HUES48 (cell line): ENCODE results near the gene FLOT1.
A peak's percentile ranks its signal among the peaks of the same experiment; 100 is the strongest.
"Not testable (repeated sequence)": the region's sequence is repeated elsewhere in the genome, so short reads cannot be mapped to it uniquely, and the experiment has no call there.

Source experiments
- H3K27ac ChIP-seq: one replicate; pipeline ENCODE4 v1.7.0; 2013; ENCODE audit warnings: low read depth, low read length, inconsistent platforms
- H3K27me3 ChIP-seq: 2 replicates; pipeline ENCODE4 v1.6.1; 2013; ENCODE audit warnings: mild to moderate bottlenecking, low read length; ENCODE audit not compliant: control insufficient read depth, insufficient read depth
- H3K36me3 ChIP-seq: 2 replicates; pipeline ENCODE4 v1.6.1; 2013; ENCODE audit warnings: low read length; ENCODE audit not compliant: control insufficient read depth, insufficient read depth
- H3K4me1 ChIP-seq: 2 replicates; pipeline ENCODE4 v1.6.1; 2013; ENCODE audit warnings: mild to moderate bottlenecking, low read length; ENCODE audit not compliant: control insufficient read depth, insufficient read depth
- H3K4me3 ChIP-seq: 2 replicates; pipeline ENCODE4 v1.5.1; 2013; ENCODE audit warnings: mild to moderate bottlenecking, low read depth, low read length
- H3K9ac ChIP-seq: 2 replicates; pipeline ENCODE4 v1.6.1; 2013; ENCODE audit warnings: mild to moderate bottlenecking, low read depth, low read length, moderate library complexity
- H3K9me3 ChIP-seq: 2 replicates; pipeline ENCODE4 v1.6.1; 2013; ENCODE audit warnings: low read length; ENCODE audit not compliant: control insufficient read depth, insufficient read depth

FLOT1 gene

GRCh38 chr6:30727920-30728553 is 14.4 kb downstream of the FLOT1 start:
- peaks cover 2% of the 10 kb centered on the region; the same call in 1 of the 2 replicates for H3K4me1 ChIP-seq
- H3K27ac ChIP-seq = peak overlapping the region; percentile 27
- peaks cover 76% of the 10 kb centered on the region for H3K36me3 ChIP-seq
- H3K9me3 ChIP-seq = no peaks in the 10 kb centered on the region
- H3K9ac ChIP-seq = no peak overlapping the region
- H3K27me3 ChIP-seq = no peaks in the 10 kb centered on the region
- no peak overlapping the region for H3K4me3 ChIP-seq

DNA sequence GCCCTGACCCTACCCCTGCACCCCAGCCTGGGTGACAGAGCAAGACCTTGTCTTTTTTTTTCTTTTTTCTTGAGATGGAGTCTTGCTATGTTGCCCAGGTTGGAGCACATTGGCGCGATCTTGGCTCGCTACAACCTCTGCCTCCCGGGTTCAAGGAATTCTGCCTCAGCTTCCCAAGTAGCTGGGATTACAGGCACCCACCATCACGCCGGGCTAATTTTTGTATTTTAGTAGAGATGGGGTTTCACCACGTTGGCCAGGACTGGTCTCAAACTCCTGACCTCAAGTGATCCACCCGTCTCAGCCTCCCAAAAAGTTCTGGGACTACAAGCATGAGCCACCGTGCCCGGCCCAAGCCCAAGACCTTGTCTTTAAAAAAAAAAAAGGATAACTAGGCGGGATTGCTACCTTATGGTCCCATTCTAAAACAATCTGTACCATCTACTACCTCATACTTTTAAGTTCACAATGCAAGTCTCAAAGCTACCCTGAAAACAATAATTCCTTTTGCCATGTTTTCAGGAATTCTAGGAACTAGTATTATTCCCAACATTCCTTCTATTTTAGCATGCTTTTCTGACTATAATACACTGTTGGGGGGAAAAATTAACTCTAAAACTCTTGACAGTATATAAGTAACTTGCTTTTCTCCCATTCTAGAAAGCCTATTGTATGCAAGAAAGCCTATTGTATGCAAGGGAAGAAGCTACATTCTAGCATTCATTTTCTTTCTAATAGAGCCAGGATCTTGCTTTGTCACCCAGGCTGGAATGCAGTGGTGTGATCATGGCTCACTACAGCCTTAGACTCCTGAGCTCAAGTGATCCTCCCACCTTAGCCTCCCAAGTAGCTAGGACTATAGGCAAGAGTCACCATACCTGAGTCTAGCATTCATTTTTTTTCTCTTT is 15.7 kb downstream of the FLOT1 start:
- H3K4me1 ChIP-seq = peaks cover 2% of the 10 kb centered on the region; the same call in 1 of the 2 replicates
- H3K36me3 ChIP-seq = peaks cover 76% of the 10 kb centered on the region
- no peak overlapping the region for H3K4me3 ChIP-seq
- no peaks in the 10 kb centered on the region for H3K9me3 ChIP-seq
- no peak overlapping the region for H3K9ac ChIP-seq
- peak overlapping the region; percentile 33 for H3K27ac ChIP-seq
- no peaks in the 10 kb centered on the region for H3K27me3 ChIP-seq

GRCh38 chr6:30725713-30726505 is 16.6 kb downstream of the FLOT1 start:
- no peaks in the 10 kb centered on the region for H3K9me3 ChIP-seq
- H3K4me1 ChIP-seq = peaks cover 2% of the 10 kb centered on the region; the same call in 1 of the 2 replicates
- H3K27me3 ChIP-seq = no peaks in the 10 kb centered on the region
- peak overlapping the region; percentile 74 for H3K27ac ChIP-seq
- no peak overlapping the region for H3K9ac ChIP-seq
- H3K36me3 ChIP-seq = peaks cover 76% of the 10 kb centered on the region
- no peak overlapping the region for H3K4me3 ChIP-seq

GRCh38 chr6:30724906-30725667 is 17.4 kb downstream of the FLOT1 start:
- Histone ChIP-seq H3K27me3 (no peaks in the 10 kb centered on the region), H3K4me1 (no peaks in the 10 kb centered on the region), H3K9me3 (no peaks in the 10 kb centered on the region), H3K9ac (no peak overlapping the region), H3K36me3 (peaks cover 70% of the 10 kb centered on the region), H3K4me3 (no peak overlapping the region), H3K27ac (peak overlapping the region; percentile 6)

DNA sequence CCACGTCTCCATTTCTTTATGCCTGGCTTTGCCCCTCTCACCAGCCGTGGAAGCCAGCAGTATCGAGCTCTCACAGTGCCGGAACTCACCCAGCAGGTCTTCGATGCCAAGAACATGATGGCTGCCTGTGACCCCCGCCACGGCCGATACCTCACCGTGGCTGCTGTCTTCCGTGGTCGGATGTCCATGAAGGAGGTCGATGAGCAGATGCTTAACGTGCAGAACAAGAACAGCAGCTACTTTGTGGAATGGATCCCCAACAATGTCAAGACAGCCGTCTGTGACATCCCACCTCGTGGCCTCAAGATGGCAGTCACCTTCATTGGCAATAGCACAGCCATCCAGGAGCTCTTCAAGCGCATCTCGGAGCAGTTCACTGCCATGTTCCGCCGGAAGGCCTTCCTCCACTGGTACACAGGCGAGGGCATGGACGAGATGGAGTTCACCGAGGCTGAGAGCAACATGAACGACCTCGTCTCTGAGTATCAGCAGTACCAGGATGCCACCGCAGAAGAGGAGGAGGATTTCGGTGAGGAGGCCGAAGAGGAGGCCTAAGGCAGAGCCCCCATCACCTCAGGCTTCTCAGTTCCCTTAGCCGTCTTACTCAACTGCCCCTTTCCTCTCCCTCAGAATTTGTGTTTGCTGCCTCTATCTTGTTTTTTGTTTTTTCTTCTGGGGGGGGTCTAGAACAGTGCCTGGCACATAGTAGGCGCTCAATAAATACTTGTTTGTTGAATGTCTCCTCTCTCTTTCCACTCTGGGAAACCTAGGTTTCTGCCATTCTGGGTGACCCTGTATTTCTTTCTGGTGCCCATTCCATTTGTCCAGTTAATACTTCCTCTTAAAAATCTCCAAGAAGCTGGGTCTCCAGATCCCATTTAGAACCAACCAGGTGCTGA is 18.4 kb downstream of the FLOT1 start:
- not testable (repeated sequence) for H3K4me3 ChIP-seq, H3K9ac ChIP-seq, H3K4me1 ChIP-seq, H3K27me3 ChIP-seq, H3K9me3 ChIP-seq
- Histone ChIP-seq H3K27ac (peak overlapping the region; percentile 31), H3K36me3 (peaks cover 60% of the 10 kb centered on the region)

DNA sequence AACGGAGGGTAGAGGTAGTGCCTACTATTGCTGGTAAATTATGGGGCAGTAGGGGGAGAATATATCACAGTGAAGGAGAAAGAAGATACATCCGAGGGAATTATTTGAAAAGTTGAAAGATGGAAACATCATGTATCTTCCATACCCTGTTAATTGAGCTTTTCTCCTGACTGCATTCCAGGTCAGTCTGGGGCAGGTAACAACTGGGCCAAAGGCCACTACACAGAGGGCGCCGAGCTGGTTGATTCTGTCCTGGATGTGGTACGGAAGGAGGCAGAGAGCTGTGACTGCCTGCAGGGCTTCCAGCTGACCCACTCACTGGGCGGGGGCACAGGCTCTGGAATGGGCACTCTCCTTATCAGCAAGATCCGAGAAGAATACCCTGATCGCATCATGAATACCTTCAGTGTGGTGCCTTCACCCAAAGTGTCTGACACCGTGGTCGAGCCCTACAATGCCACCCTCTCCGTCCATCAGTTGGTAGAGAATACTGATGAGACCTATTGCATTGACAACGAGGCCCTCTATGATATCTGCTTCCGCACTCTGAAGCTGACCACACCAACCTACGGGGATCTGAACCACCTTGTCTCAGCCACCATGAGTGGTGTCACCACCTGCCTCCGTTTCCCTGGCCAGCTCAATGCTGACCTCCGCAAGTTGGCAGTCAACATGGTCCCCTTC is 19.2 kb downstream of the FLOT1 start:
- not testable (repeated sequence) for H3K27me3 ChIP-seq, H3K9ac ChIP-seq, H3K9me3 ChIP-seq
- H3K4me1 ChIP-seq = peaks cover 13% of the 10 kb centered on the region; the same call in 1 of the 2 replicates
- H3K4me3 ChIP-seq = peak overlapping the region; percentile 93
- peak overlapping the region; percentile 98 for H3K27ac ChIP-seq
- peaks cover 56% of the 10 kb centered on the region for H3K36me3 ChIP-seq

GRCh38 chr6:30722280-30723112 is 20.0 kb downstream of the FLOT1 start:
- Histone ChIP-seq H3K9ac (peak overlapping the region; percentile 100), H3K36me3 (peaks cover 48% of the 10 kb centered on the region), H3K27me3 (no peaks in the 10 kb centered on the region), H3K27ac (peak overlapping the region; percentile 98), H3K9me3 (no peaks in the 10 kb centered on the region), H3K4me1 (peaks cover 13% of the 10 kb centered on the region; the same call in 1 of the 2 replicates), H3K4me3 (peak overlapping the region; percentile 93)

GRCh38 chr6:30722025-30722279 is 20.5 kb downstream of the FLOT1 start:
- H3K9me3 ChIP-seq, H3K27me3 ChIP-seq: not testable (repeated sequence)
- H3K4me1 ChIP-seq = peaks cover 13% of the 10 kb centered on the region; the same call in 1 of the 2 replicates
- H3K36me3 ChIP-seq = peaks cover 44% of the 10 kb centered on the region
- H3K4me3 ChIP-seq = peak overlapping the region; percentile 93
- peak overlapping the region; percentile 98 for H3K27ac ChIP-seq
- H3K9ac ChIP-seq = peak overlapping the region; percentile 100
